OCI-LY3 (cell line): ENCODE results near the gene C22orf31.

Experiments used
- H2AFZ ChIP-seq: fragments of 200-600, 300-600 bp; shearing (Covaris generic); 2 replicates; pipeline ENCODE4 v1.6.0; 2014; ENCODE audit warnings: antibody characterized with exemption, low read depth, low read length
- H3K27ac ChIP-seq: fragments of 200-600, 300-600 bp; sonication (generic); 2 replicates; pipeline ENCODE4 v1.5.1; 2014; ENCODE audit warnings: mild to moderate bottlenecking, low read length, moderate library complexity, mixed read lengths
- H3K27me3 ChIP-seq: fragments of 200-600, 300-600 bp; sonication (generic); 2 replicates; pipeline ENCODE4 v1.6.1; 2014; ENCODE audit warnings: low read depth, low read length, mixed read lengths
- H3K36me3 ChIP-seq: fragments of 200-600, 300-600 bp; sonication (generic); replicated peaks from 2 replicates; pipeline ENCODE3; 2014; ENCODE audit warnings: low read depth, low read length, mixed read lengths
- H3K4me1 ChIP-seq: fragments of 300-600, 200-600 bp; sonication (generic); 2 replicates; pipeline ENCODE4 v1.6.1; 2014; ENCODE audit warnings: low read length, mixed read lengths
- H3K4me2 ChIP-seq: fragments of 200-600, 300-600 bp; sonication (generic); 2 replicates; pipeline ENCODE4 v1.6.1; 2014; ENCODE audit warnings: low read length, mixed read lengths
- H3K4me3 ChIP-seq: fragments of 300-600, 200-600 bp; sonication (generic); 2 replicates; pipeline ENCODE4 v1.5.1; 2014; ENCODE audit warnings: antibody characterized with exemption, mild to moderate bottlenecking, low read length, moderate library complexity
- H3K79me2 ChIP-seq: fragments of 300-600, 200-600 bp; shearing (Covaris generic); 2 replicates; pipeline ENCODE4 v1.6.1; 2014; ENCODE audit warnings: mild to moderate bottlenecking, low read length, mixed read lengths
- H3K9ac ChIP-seq: fragments of 300-600, 200-600 bp; shearing (Covaris generic); 2 replicates; pipeline ENCODE4 v1.6.0; 2014; ENCODE audit warnings: mild to moderate bottlenecking, low read length, moderate library complexity
- H3K9me3 ChIP-seq: fragments of 200-600, 300-600 bp; shearing (Covaris generic); 2 replicates; pipeline ENCODE4 v1.6.1; 2014; ENCODE audit warnings: low read length, mixed read lengths; ENCODE audit not compliant: insufficient read depth
- H4K20me1 ChIP-seq: fragments of 200-600, 300-600 bp; sonication (generic); 2 replicates; pipeline ENCODE4 v1.6.1; 2016; ENCODE audit warnings: low read length, mixed read lengths; ENCODE audit not compliant: insufficient read depth
- EZH2phosphoT487 ChIP-seq: fragments of 200-600 bp; shearing (Covaris generic); IDR thresholded peaks from 2 replicates; pipeline ENCODE4 v1.6.1; 2018; ENCODE audit warnings: antibody characterized with exemption, mixed run types, low read depth
- TF ChIP-seq, protein P1 (sequence below): fragments of 200-600, 300-600 bp; sonication (generic); IDR thresholded peaks from 2 replicates; pipeline ENCODE4 v1.5.1; 2014; ENCODE audit warnings: antibody characterized with exemption, low read length, low read depth

The C22orf31 gene

DNA sequence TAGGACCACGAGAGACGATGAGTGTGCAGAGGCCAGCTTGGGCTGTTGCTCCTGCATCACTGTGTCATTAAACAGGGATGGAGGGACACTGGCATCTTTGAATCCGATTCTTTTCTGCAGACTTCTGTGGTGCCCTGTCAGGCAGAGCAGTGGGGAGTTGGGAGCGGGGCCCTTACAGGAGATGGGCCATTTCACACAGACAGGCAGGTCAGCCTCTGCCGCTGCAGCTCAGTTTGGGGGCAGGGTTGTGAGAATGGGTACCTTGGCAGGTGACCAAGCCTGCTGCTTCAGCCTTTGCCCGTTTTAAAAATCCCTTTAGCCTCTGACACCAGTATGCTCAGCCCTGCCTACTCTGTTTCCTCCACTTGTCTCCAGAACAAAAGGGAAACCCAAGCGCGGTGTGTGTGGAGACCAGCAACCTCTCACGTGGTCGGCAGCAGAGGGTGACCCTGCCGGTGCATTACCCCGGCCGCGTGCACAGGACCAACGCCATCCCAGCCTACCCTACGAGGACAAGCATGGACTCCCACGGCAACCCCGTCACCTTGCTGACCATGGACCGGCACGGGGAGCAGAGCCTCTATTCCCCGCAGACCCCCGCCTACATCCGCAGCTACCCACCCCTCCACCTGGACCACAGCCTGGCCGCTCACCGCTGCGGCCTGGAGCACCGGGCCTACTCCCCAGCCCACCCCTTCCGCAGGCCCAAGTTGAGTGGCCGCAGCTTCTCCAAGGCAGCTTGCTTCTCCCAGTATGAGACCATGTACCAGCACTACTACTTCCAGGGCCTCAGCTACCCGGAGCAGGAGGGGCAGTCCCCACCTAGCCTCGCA is 12.6 kb downstream of the C22orf31 start:
- Histone ChIP-seq H3K4me3 (no peak overlapping the region), H4K20me1 (no peaks in the 10 kb centered on the region; the same call in 1 of the 2 replicates), H3K4me2 (no peak overlapping the region), H3K9ac (no peak overlapping the region), H2AFZ (no peak overlapping the region), H3K4me1 (no peaks in the 10 kb centered on the region), H3K9me3 (no peaks in the 10 kb centered on the region), H3K36me3 (peaks cover 25% of the 10 kb centered on the region), H3K79me2 (no peaks in the 10 kb centered on the region), H3K27me3 (no peaks in the 10 kb centered on the region), H3K27ac (no peak overlapping the region)
- TF ChIP-seq, protein P1, sequence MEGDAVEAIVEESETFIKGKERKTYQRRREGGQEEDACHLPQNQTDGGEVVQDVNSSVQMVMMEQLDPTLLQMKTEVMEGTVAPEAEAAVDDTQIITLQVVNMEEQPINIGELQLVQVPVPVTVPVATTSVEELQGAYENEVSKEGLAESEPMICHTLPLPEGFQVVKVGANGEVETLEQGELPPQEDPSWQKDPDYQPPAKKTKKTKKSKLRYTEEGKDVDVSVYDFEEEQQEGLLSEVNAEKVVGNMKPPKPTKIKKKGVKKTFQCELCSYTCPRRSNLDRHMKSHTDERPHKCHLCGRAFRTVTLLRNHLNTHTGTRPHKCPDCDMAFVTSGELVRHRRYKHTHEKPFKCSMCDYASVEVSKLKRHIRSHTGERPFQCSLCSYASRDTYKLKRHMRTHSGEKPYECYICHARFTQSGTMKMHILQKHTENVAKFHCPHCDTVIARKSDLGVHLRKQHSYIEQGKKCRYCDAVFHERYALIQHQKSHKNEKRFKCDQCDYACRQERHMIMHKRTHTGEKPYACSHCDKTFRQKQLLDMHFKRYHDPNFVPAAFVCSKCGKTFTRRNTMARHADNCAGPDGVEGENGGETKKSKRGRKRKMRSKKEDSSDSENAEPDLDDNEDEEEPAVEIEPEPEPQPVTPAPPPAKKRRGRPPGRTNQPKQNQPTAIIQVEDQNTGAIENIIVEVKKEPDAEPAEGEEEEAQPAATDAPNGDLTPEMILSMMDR = no peak
- TF ChIP-seq EZH2phosphoT487 = no peak

DNA sequence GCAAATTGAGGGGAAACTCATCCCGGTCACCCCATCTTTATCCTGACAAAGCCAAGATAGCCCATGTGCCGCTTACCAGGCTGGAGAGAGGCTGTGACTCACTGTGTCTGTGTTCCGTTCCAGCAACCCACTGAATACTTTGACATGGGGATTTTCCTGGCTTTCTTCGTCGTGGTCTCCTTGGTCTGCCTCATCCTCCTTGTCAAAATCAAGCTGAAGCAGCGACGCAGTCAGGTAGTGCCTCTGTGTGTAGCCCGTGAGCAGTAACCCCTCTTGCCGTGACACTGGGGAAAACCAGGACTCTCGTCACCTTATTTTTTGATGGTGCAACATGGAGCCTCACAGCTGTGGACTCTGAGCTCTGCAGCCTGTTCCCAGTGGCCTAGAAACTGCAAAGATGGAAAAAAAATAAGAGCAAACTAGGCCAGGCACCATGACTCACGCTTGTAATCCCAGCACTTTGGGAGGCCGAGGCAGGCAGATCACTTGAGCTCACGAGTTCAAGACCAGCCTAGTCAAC is 16.9 kb downstream of the C22orf31 start:
- no peak overlapping the region for H3K9ac ChIP-seq
- no peaks in the 10 kb centered on the region for H3K4me1 ChIP-seq
- peaks cover 18% of the 10 kb centered on the region for H3K36me3 ChIP-seq
- no peak overlapping the region for H3K4me2 ChIP-seq
- no peak overlapping the region for H3K4me3 ChIP-seq
- peaks cover 8% of the 10 kb centered on the region; the same call in 1 of the 2 replicates for H4K20me1 ChIP-seq
- no peaks in the 10 kb centered on the region for H3K79me2 ChIP-seq
- TF ChIP-seq, protein P1 = no peak
- no peak for TF ChIP-seq EZH2phosphoT487
- H3K27me3 ChIP-seq = no peaks in the 10 kb centered on the region
- H2AFZ ChIP-seq = no peak overlapping the region
- H3K27ac ChIP-seq = no peak overlapping the region
- no peaks in the 10 kb centered on the region for H3K9me3 ChIP-seq

- Histone ChIP-seq H3K79me2 (no peaks in the 10 kb centered on the region), H3K9me3 (no peaks in the 10 kb centered on the region), H3K4me1 (no peaks in the 10 kb centered on the region), H4K20me1 (peaks cover 8% of the 10 kb centered on the region; the same call in 1 of the 2 replicates), H3K4me2 (no peak overlapping the region), H3K9ac (no peak overlapping the region), H3K36me3 (peaks cover 15% of the 10 kb centered on the region), H3K27me3 (no peaks in the 10 kb centered on the region), H3K4me3 (no peak overlapping the region), H2AFZ (no peak overlapping the region), H3K27ac (no peak overlapping the region)
- TF ChIP-seq EZH2phosphoT487 = no peak
- TF ChIP-seq, protein P1 = no peak
Measured at GRCh38 chr22:29043906-29044575, 17.6 kb downstream of the C22orf31 start.

DNA sequence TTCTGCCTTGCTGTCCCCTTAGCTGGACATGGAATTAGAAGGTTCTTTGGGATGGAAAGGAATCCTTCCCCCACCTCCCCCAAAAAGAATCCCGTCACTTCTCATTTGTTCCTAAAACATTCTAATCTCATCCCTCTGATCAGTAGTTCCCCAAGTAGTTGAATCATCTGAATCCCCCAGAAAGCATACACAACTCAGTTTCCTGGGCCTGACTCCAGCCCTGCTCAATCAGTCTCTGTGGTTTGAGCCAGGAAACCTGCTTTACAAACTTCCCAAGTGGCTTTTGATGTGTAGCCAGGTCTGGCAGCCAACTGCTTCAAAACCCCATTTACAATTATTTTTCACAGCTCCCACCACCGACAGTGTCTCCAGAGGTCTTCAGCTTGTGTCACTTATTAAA is 20.2 kb downstream of the C22orf31 start:
- Histone ChIP-seq H4K20me1 (peaks cover 8% of the 10 kb centered on the region; the same call in 1 of the 2 replicates), H2AFZ (no peak overlapping the region), H3K4me1 (no peaks in the 10 kb centered on the region), H3K4me3 (no peak overlapping the region), H3K36me3 (peaks cover 3% of the 10 kb centered on the region), H3K9me3 (no peaks in the 10 kb centered on the region), H3K9ac (no peak overlapping the region), H3K27ac (no peak overlapping the region), H3K4me2 (no peak overlapping the region), H3K79me2 (no peaks in the 10 kb centered on the region), H3K27me3 (no peaks in the 10 kb centered on the region)
- TF ChIP-seq, protein P1 = no peak
- TF ChIP-seq EZH2phosphoT487 = no peak
